A549 (cell line): ENCODE measurements around the gene SGSM1. TPM values are rescaled to one million over a fixed set of nuclear protein-coding genes. Genes with fewer than 3 reads are reported as not detected.
"Not testable (repeated sequence)": the region's sequence is repeated elsewhere in the genome, so short reads cannot be mapped to it uniquely, and the experiment has no call there.

Source experiments
- ATAC-seq, 2 experiments: fragments of 200-7000 bp in 1 of 2; fragments of >200 bp in 1 of 2; cut with Nextera tagmentation in 1 of 2; cut with Tn5 transposase in 1 of 2; 3 replicates each; pipeline versions ENCODE4 v1.8.0 to v1.9.1; 2018 to 2020; ENCODE audit warnings: mild to moderate bottlenecking in 1 of 2, moderate library complexity in 1 of 2
- CTCF ChIA-PET: fragments of 300-600 bp; sonication (Branson Sonifier 250); formaldehyde crosslinking; extraction: SDS; loops from one replicate; lab custom pipeline; 2021; ENCODE audit warnings: antibody characterized with exemption, inconsistent platforms; lab: Yijun Ruan, JAX
- POLR2A ChIA-PET: fragments of 350-600 bp; formaldehyde crosslinking; extraction: SDS; loops from one replicate; lab custom pipeline; 2021; ENCODE audit warnings: antibody characterized with exemption, inconsistent platforms; lab: Yijun Ruan, JAX
- DNase-seq, 2 experiments: peaks; one replicate each; pipeline versions ENCODE4 v3.0.0 to v3.0.0-alpha.2; 2011 to 2016; ENCODE audit warnings: low read depth in 1 of 2, low spot score in 1 of 2
- FAIRE-seq: peaks from 2 replicates; lab custom pipeline; 2011; peaks lifted over from hg19 to GRCh38; lab: Jason Lieb, UNC
- H3K27ac ChIP-seq, 2 experiments: fragments of >200 bp; sonication (Bioruptor Twin); formaldehyde crosslinking; 3 replicates each; pipeline ENCODE4 v1.5.1; 2016 to 2017
- H3K4me1 ChIP-seq: fragments of >200 bp; sonication (Bioruptor Twin); formaldehyde crosslinking; 3 replicates; pipeline ENCODE4 v1.6.1; 2016
- H3K4me2 ChIP-seq: fragments of >200 bp; sonication (Bioruptor Twin); formaldehyde crosslinking; 3 replicates; pipeline ENCODE4 v1.6.1; 2016
- H3K4me3 ChIP-seq: fragments of >200 bp; sonication (Bioruptor Twin); formaldehyde crosslinking; 3 replicates; pipeline ENCODE4 v1.5.1; 2016
- H3K9me3 ChIP-seq: fragments of >200 bp; sonication (Bioruptor Twin); formaldehyde crosslinking; 3 replicates; pipeline ENCODE4 v1.6.1; 2016
- ATOH8 ChIP-seq: fragments of 250-450 bp; sonication (Bioruptor Pico); IDR thresholded peaks from 2 replicates; pipeline ENCODE4 v1.5.0; 2020; ENCODE audit warnings: low read depth, mild to moderate bottlenecking, moderate library complexity
- E2F6 ChIP-seq: IDR thresholded peaks from 2 replicates; pipeline ENCODE4 v1.6.1; 2012; ENCODE audit warnings: low read depth, borderline replicate concordance
- FOXS1 ChIP-seq: fragments of 250-450 bp; sonication (Bioruptor Pico); IDR thresholded peaks from 2 replicates; pipeline ENCODE4 v1.5.0; 2020; ENCODE audit warnings: mild to moderate bottlenecking, moderate library complexity
- MYC ChIP-seq: IDR thresholded peaks from 2 replicates; pipeline ENCODE4 v1.6.1; 2012; ENCODE audit warnings: mild to moderate bottlenecking, inconsistent platforms, low read length, improper control_type of control experiment, borderline replicate concordance
- NFE2L2 ChIP-seq: fragments of 150-350 bp; conservative IDR thresholded peaks from 2 replicates; pipeline ENCODE4 v1.6.1; 2014; ENCODE audit warnings: low read length
- NR3C1 ChIP-seq: fragments of >200 bp; sonication (Bioruptor Twin); formaldehyde crosslinking; IDR thresholded peaks from 3 replicates; pipeline ENCODE4 v1.6.1; 2017
- RARB ChIP-seq: fragments of 250-450 bp; sonication (Bioruptor Pico); IDR thresholded peaks from 2 replicates; pipeline ENCODE4 v1.8.0; 2021; ENCODE audit warnings: mild to moderate bottlenecking, moderate library complexity
- TFCP2L1 ChIP-seq: fragments of 250-450 bp; sonication (Bioruptor Pico); IDR thresholded peaks from 2 replicates; pipeline ENCODE4 v1.5.0; 2021; ENCODE audit warnings: mild to moderate bottlenecking
- ZC3H11A ChIP-seq: fragments of 450-650 bp; IDR thresholded peaks from 2 replicates; pipeline ENCODE4 v1.6.1; 2014; ENCODE audit warnings: antibody characterized with exemption, mild to moderate bottlenecking
- ZFP36 ChIP-seq: fragments of 450-650 bp; IDR thresholded peaks from 2 replicates; pipeline ENCODE4 v1.6.1; 2014; ENCODE audit warnings: borderline replicate concordance; ENCODE audit not compliant: partially characterized antibody
- WGBS: methylation state at CpG from one replicate; pipeline ENCODE4 v1.1.6; 2017; ENCODE audit errors: missing lambda C conversion rate; 5-methylcytosine and 5-hydroxymethylcytosine counted together
- polyA plus RNA-seq, 4 experiments: library from polyadenylated mRNA; depleted of rRNA in 3 of 4; stranded (reverse); fragments of >200 nt; fragmentation: RNase III in 1 of 4; extraction: RNeasy Plus Mini Kit Qiagen cat#74134 plus additional on column Dnase treatment in 1 of 4; gene quantifications; 2 replicates in 3 of 4; 3 replicates in 1 of 4; pipeline ENCODE4 v1.2.3, GENCODE V29; 2011 to 2017
- TF ChIP-seq, protein P1 (sequence below): fragments of 450-650 bp; IDR thresholded peaks from 2 replicates; pipeline ENCODE4 v1.6.1; 2014; ENCODE audit warnings: antibody characterized with exemption
- TF ChIP-seq, protein P2 (sequence below): fragments of >200 bp; sonication (Bioruptor Twin); formaldehyde crosslinking; IDR thresholded peaks from 3 replicates; pipeline ENCODE4 v1.6.1; 2016
- TF ChIP-seq, protein P3 (sequence below): fragments of 150-350 bp; IDR thresholded peaks from 2 replicates; pipeline ENCODE4 v1.6.1; 2014; ENCODE audit warnings: low read depth, mild to moderate bottlenecking, low read length

Gene SGSM1
- polyA plus RNA-seq, 2 of the 4 experiments (the other 2 are of a cell fraction) = 0.50 to 1.4 TPM

- Histone ChIP-seq H3K9me3 (no peaks in the 10 kb centered on the region), H3K4me2 (peak overlapping the region; percentile 86), H3K4me3 (peak overlapping the region; percentile 13; the same call in 1 of the 3 replicates), H3K27ac (peak overlapping the region; percentile 94 to 97)
- DNase-seq (peak; percentile 28 to 72), FAIRE-seq (no peak)
- POLR2A ChIA-PET = no interaction called here
- WGBS = 3% methylated on average over 7 of the region's 7 CpGs
- TF ChIP-seq MYC (no peak), E2F6 (0 out of 2 replicates have a peak, but pooled peaks have one; percentile 13)
- TF ChIP-seq, all 56 proteins: peak for 1
- H3K4me1 ChIP-seq = peaks cover 29% of the 10 kb centered on the region
- ATAC-seq = peak; percentile 81 to 83
- CTCF ChIA-PET = interaction anchor here (0.7 to 1.3 kb wide), 3 partner anchors 14 to 153 kb away, joined by 3 to 4 read pairs (median 3); no protein-coding TSS in a partner anchor
Observed at GRCh38 chr22:24894998-24895397, 89.0 kb downstream of the SGSM1 start.

DNA sequence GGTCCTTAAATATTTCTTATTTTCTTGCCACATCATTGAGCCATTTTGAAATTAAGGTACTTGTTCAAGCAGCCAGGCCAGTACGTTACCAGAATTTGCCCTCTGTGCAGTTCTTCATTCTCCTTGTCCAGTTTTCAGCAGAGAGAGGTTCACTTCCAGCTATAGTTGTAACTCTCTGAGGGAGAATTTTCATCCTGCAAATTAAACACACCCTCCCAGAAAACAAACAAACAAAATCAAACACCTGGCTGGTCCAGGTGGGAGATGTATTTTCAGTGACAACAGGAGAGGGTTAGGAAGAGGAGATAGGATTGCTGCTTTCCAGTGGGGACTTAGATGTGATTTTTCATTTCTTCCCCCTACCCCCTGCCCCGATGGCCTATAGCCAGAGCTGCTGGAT is 95.4 kb downstream of the SGSM1 start:
- H3K4me2 ChIP-seq = no peak overlapping the region
- no peak overlapping the region for H3K4me3 ChIP-seq
- TF ChIP-seq, protein P1, sequence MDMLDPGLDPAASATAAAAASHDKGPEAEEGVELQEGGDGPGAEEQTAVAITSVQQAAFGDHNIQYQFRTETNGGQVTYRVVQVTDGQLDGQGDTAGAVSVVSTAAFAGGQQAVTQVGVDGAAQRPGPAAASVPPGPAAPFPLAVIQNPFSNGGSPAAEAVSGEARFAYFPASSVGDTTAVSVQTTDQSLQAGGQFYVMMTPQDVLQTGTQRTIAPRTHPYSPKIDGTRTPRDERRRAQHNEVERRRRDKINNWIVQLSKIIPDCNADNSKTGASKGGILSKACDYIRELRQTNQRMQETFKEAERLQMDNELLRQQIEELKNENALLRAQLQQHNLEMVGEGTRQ = no peak
- TF ChIP-seq RARB (CRISPR knock-in tag) = no peak
- FAIRE-seq (no peak), ATAC-seq (no peak), DNase-seq (no peak)
- H3K4me1 ChIP-seq = peaks cover 3% of the 10 kb centered on the region; the same call in 2 of the 3 replicates
- 73% methylated on average over 2 of the region's 2 CpGs for WGBS
- ChIA-PET CTCF (no interaction called here), POLR2A (interaction anchor here (0.6 kb wide), 1 partner anchor 12 kb away, joined by 5 read pairs; no protein-coding TSS in a partner anchor)
- peaks cover 8% of the 10 kb centered on the region; the same call in 2 of the 3 replicates for H3K9me3 ChIP-seq
- H3K27ac ChIP-seq = no peak overlapping the region

GRCh38 chr22:24905909-24906308 is 99.9 kb downstream of the SGSM1 start:
- POLR2A ChIA-PET = no interaction called here
- H3K4me3 ChIP-seq = no peak overlapping the region
- TF ChIP-seq FOXS1 (no peak), TFCP2L1 (CRISPR knock-in tag) (no peak), ATOH8 (CRISPR knock-in tag) (no peak), ZFP36 (no peak), NR3C1 (no peak), NFE2L2 (no peak)
- TF ChIP-seq, protein P2, sequence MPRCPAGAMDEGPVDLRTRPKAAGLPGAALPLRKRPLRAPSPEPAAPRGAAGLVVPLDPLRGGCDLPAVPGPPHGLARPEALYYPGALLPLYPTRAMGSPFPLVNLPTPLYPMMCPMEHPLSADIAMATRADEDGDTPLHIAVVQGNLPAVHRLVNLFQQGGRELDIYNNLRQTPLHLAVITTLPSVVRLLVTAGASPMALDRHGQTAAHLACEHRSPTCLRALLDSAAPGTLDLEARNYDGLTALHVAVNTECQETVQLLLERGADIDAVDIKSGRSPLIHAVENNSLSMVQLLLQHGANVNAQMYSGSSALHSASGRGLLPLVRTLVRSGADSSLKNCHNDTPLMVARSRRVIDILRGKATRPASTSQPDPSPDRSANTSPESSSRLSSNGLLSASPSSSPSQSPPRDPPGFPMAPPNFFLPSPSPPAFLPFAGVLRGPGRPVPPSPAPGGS = no peak
- TF ChIP-seq, protein P3, sequence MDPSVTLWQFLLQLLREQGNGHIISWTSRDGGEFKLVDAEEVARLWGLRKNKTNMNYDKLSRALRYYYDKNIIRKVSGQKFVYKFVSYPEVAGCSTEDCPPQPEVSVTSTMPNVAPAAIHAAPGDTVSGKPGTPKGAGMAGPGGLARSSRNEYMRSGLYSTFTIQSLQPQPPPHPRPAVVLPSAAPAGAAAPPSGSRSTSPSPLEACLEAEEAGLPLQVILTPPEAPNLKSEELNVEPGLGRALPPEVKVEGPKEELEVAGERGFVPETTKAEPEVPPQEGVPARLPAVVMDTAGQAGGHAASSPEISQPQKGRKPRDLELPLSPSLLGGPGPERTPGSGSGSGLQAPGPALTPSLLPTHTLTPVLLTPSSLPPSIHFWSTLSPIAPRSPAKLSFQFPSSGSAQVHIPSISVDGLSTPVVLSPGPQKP = no peak
- no peaks in the 10 kb centered on the region for H3K4me1 ChIP-seq
- no peak overlapping the region for H3K4me2 ChIP-seq
- no peak for FAIRE-seq
- DNase-seq = no peak
- no peak overlapping the region for H3K27ac ChIP-seq
- peaks cover 8% of the 10 kb centered on the region; the same call in 2 of the 3 replicates for H3K9me3 ChIP-seq
- CTCF ChIA-PET = no interaction called here
- ATAC-seq = no peak
- WGBS = 100% methylated on average over 1 of the region's 1 CpG

DNA sequence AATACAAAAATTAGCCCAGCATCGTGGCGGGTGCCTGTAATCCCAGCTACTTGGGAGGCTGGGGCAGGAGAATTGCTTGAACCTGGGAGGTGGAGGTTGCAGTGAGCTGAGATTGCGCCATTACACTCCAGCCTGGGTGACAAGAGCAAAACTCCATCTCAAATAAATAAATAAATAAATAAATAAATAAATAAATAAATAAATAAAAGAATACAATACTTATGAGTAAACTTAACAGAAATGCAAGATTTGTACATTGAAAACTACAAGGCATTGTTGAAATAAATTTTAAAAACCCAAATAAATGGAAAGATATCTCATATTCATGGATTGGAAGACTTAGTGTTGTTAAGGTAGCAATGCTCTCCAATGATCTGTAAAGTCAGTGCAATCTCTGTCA is 101.1 kb downstream of the SGSM1 start:
- H3K9me3 ChIP-seq, H3K4me2 ChIP-seq, FAIRE-seq, POLR2A ChIA-PET, H3K4me1 ChIP-seq, H3K27ac ChIP-seq, H3K4me3 ChIP-seq, ATAC-seq, DNase-seq: not testable (repeated sequence)
- 90% methylated on average over 3 of the region's 3 CpGs for WGBS
- TF ChIP-seq ZC3H11A = peak; percentile 54
- CTCF ChIA-PET = interaction anchor here (1.1 kb wide), 1 partner anchor 31 kb away, joined by 3 read pairs; no protein-coding TSS in a partner anchor
